HCT116 (cell line): ENCODE measurements around the gene CSH2.
"Not testable (repeated sequence)": the region's sequence is repeated elsewhere in the genome, so short reads cannot be mapped to it uniquely, and the experiment has no call there.

ENCODE experiments used
- ATF3 ChIP-seq: IDR thresholded peaks from 2 replicates; pipeline ENCODE4 v1.6.1; 2012
- CTCF ChIP-seq, 3 experiments: fragments of 200-600 bp in 1 of 3; sonication (generic) in 1 of 3; IDR thresholded peaks in 2 of 3; conservative IDR thresholded peaks in 1 of 3; 2 replicates each; pipeline ENCODE4 v1.5.1; 2012 to 2017; ENCODE audit warnings: low read depth in 2 of 3, low read length in 2 of 3, antibody characterized with exemption in 1 of 3, borderline replicate concordance in 1 of 3, control low read depth in 1 of 3, mild to moderate bottlenecking in 1 of 3, mixed read lengths in 1 of 3, mixed run types in 1 of 3, moderate library complexity in 1 of 3; ENCODE audit not compliant: insufficient read depth in 1 of 3
- EZH2 ChIP-seq: fragments of 200-600 bp; sonication (generic); IDR thresholded peaks from 2 replicates; pipeline ENCODE4 v1.6.1; 2017; ENCODE audit warnings: antibody characterized with exemption, mixed run types
- EZH2phosphoT487 ChIP-seq: fragments of 200-600 bp; IDR thresholded peaks from 2 replicates; pipeline ENCODE4 v1.6.1; 2018; ENCODE audit warnings: antibody characterized with exemption, borderline replicate concordance
- JUND ChIP-seq: IDR thresholded peaks from 2 replicates; pipeline ENCODE4 v1.6.1; 2012
- POLR2A ChIP-seq: IDR thresholded peaks from 2 replicates; pipeline ENCODE4 v1.7.0; 2011; ENCODE audit warnings: borderline replicate concordance; ENCODE audit not compliant: insufficient read depth, insufficient read length; ENCODE audit errors: extremely low read depth
- POLR2AphosphoS5 ChIP-seq: IDR thresholded peaks from 2 replicates; pipeline ENCODE4 v1.6.1; 2011; ENCODE audit warnings: mild to moderate bottlenecking, low read depth, low read length, moderate library complexity
- RAD21 ChIP-seq: IDR thresholded peaks from 2 replicates; pipeline ENCODE4 v1.6.1; 2012; ENCODE audit warnings: low read depth, mild to moderate bottlenecking
- YY1 ChIP-seq: IDR thresholded peaks from 2 replicates; pipeline ENCODE4 v1.6.1; 2011; ENCODE audit warnings: low read length, low read depth, moderate library complexity, mild to moderate bottlenecking; ENCODE audit not compliant: insufficient replicate concordance; ENCODE audit errors: extremely low read depth
- ZNF274 ChIP-seq: fragments of 200-500 bp; sonication (Bioruptor generic); IDR thresholded peaks from 2 replicates; pipeline ENCODE4 v1.6.1; 2014; ENCODE audit warnings: mild to moderate bottlenecking, low read depth, low read length, inconsistent platforms

GRCh38 chr17:63889026-63889848 is 15.8 kb upstream of the CSH2 start:
- TF ChIP-seq CTCF (IDR thresholded peaks at IDR 0.05 in 2 of 3, conservative IDR thresholded peaks at IDR 0.05 in 1 of 3; ENCODE audit: borderline replicate concordance in 1 of 3, insufficient read depth in 1 of 3, low read depth in 2 of 3, low read length in 2 of 3) = peak; percentile 51 to 72 (median 52); a peak in 5 of 6 replicates
- peak; percentile 36 for TF ChIP-seq RAD21
- TF ChIP-seq EZH2, ZNF274, JUND, ATF3, YY1, POLR2AphosphoS5, POLR2A, EZH2phosphoT487: not testable (repeated sequence)
